H9 (cell line): ENCODE data around the gene RITA1. TPM values are rescaled to one million over a fixed set of nuclear protein-coding genes. Genes with fewer than 3 reads are reported as not detected.
A peak's percentile ranks its signal among the peaks of the same experiment; 100 is the strongest.

Experiments
- DNase-seq: peaks from one replicate; pipeline ENCODE4 v3.0.0-alpha.2; 2017
- H2AFZ ChIP-seq: one replicate; pipeline ENCODE4 v1.6.1; 2013; ENCODE audit warnings: mild to moderate bottlenecking, low read length, control low read depth, moderate library complexity
- H2AK5ac ChIP-seq: 2 replicates; pipeline ENCODE4 v1.6.1; 2013; ENCODE audit warnings: low read length, control low read depth, mixed read lengths; ENCODE audit not compliant: insufficient read length
- H2BK120ac ChIP-seq: one replicate; pipeline ENCODE4 v1.6.1; 2013; ENCODE audit warnings: low read depth, mild to moderate bottlenecking, low read length, control low read depth, inconsistent platforms; ENCODE audit not compliant: poor library complexity, severe bottlenecking
- H2BK12ac ChIP-seq: 2 replicates; pipeline ENCODE4 v1.6.1; 2013; ENCODE audit warnings: low read length, control low read depth, mixed read lengths, low read depth; ENCODE audit not compliant: insufficient read length
- H2BK15ac ChIP-seq: 2 replicates; pipeline ENCODE4 v1.6.1; 2013; ENCODE audit warnings: low read depth, low read length, control low read depth
- H2BK20ac ChIP-seq: one replicate; pipeline ENCODE4 v1.6.1; 2013; ENCODE audit warnings: low read depth, mild to moderate bottlenecking, low read length, control low read depth, inconsistent platforms; ENCODE audit not compliant: poor library complexity, severe bottlenecking
- H2BK5ac ChIP-seq: 2 replicates; pipeline ENCODE4 v1.6.1; 2013; ENCODE audit warnings: low read length, control low read depth, mixed read lengths; ENCODE audit not compliant: insufficient read length
- H3K14ac ChIP-seq: 2 replicates; pipeline ENCODE4 v1.6.1; 2013; ENCODE audit warnings: low read length, control low read depth; ENCODE audit not compliant: insufficient read depth
- H3K18ac ChIP-seq: 2 replicates; pipeline ENCODE4 v1.6.1; 2013; ENCODE audit warnings: low read depth, mild to moderate bottlenecking, mixed read lengths, low read length, control low read depth; ENCODE audit not compliant: insufficient read length
- H3K23ac ChIP-seq: 2 replicates; pipeline ENCODE4 v1.6.1; 2013; ENCODE audit warnings: low read length, control low read depth, mixed read lengths, low read depth; ENCODE audit not compliant: insufficient read length
- H3K23me2 ChIP-seq: 2 replicates; pipeline ENCODE4 v1.6.1; 2013; ENCODE audit warnings: low read depth, mild to moderate bottlenecking, mixed read lengths, low read length, control low read depth; ENCODE audit not compliant: insufficient read length, poor library complexity, severe bottlenecking
- H3K27ac ChIP-seq: 2 replicates; pipeline ENCODE4 v1.5.1; 2013; ENCODE audit warnings: low read length, control low read depth, mixed read lengths, low read depth; ENCODE audit not compliant: insufficient read length
- H3K27me3 ChIP-seq: 2 replicates; pipeline ENCODE4 v1.6.1; 2013; ENCODE audit warnings: low read length, control low read depth, inconsistent platforms; ENCODE audit not compliant: insufficient read depth
- H3K4ac ChIP-seq: 2 replicates; pipeline ENCODE4 v1.6.1; 2013; ENCODE audit warnings: low read depth, mild to moderate bottlenecking, control low read depth, inconsistent platforms, low read length, moderate library complexity
- H3K4me1 ChIP-seq: 2 replicates; pipeline ENCODE4 v1.6.1; 2013; ENCODE audit warnings: low read length, control low read depth, inconsistent platforms; ENCODE audit not compliant: insufficient read depth
- H3K4me2 ChIP-seq: 2 replicates; pipeline ENCODE4 v1.6.1; 2013; ENCODE audit warnings: low read length, control low read depth, mixed read lengths; ENCODE audit not compliant: insufficient read length, insufficient read depth
- H3K56ac ChIP-seq: 2 replicates; pipeline ENCODE4 v1.6.1; 2013; ENCODE audit warnings: low read depth, mild to moderate bottlenecking, mixed read lengths, low read length, control low read depth; ENCODE audit not compliant: insufficient read length
- H3K79me1 ChIP-seq: 2 replicates; pipeline ENCODE4 v1.6.1; 2013; ENCODE audit warnings: low read depth, mild to moderate bottlenecking, moderate library complexity, low read length, control low read depth, inconsistent platforms; ENCODE audit not compliant: insufficient read depth, poor library complexity, severe bottlenecking
- H3K79me2 ChIP-seq: 2 replicates; pipeline ENCODE4 v1.6.1; 2013; ENCODE audit warnings: low read length, control low read depth, inconsistent platforms; ENCODE audit not compliant: insufficient read depth
- H3K9ac ChIP-seq: 2 replicates; pipeline ENCODE4 v1.6.1; 2013; ENCODE audit warnings: low read length, control low read depth, mixed read lengths; ENCODE audit not compliant: insufficient read length; ENCODE audit errors: extremely low read depth
- H3K9me3 ChIP-seq: one replicate; pipeline ENCODE4 v1.6.1; 2013; ENCODE audit warnings: low read depth, low read length, inconsistent platforms; ENCODE audit not compliant: control insufficient read depth
- H3T11ph ChIP-seq: one replicate; pipeline ENCODE4 v1.6.1; 2013; ENCODE audit warnings: mild to moderate bottlenecking, low read length, control low read depth, inconsistent platforms
- H4K20me1 ChIP-seq: one replicate; pipeline ENCODE4 v1.6.1; 2013; ENCODE audit not compliant: control insufficient read depth, insufficient read length, insufficient read depth
- H4K5ac ChIP-seq: 2 replicates; pipeline ENCODE4 v1.6.1; 2013; ENCODE audit warnings: low read depth, mild to moderate bottlenecking, mixed read lengths, low read length, control low read depth; ENCODE audit not compliant: insufficient read length
- H4K8ac ChIP-seq: replicated peaks from 2 replicates; pipeline ENCODE4 v1.6.1; 2013; ENCODE audit warnings: low read length, control low read depth, mixed read lengths, low read depth; ENCODE audit not compliant: insufficient read length
- H4K91ac ChIP-seq: 2 replicates; pipeline ENCODE4 v1.6.1; 2013; ENCODE audit warnings: low read depth, mild to moderate bottlenecking, moderate library complexity, mixed read lengths, low read length, control low read depth; ENCODE audit not compliant: insufficient read length
- H3K27ac Mint-ChIP-seq, 3 experiments: 2 replicates in 2 of 3; 3 replicates in 1 of 3; pipeline ENCODE4 v1.8.0; 2020 to 2021; ENCODE audit warnings: mixed read lengths in 3 of 3, mild to moderate bottlenecking in 1 of 3, moderate library complexity in 1 of 3
- H3K27me3 Mint-ChIP-seq: 2 replicates; pipeline ENCODE4 v1.8.0; 2021; ENCODE audit warnings: low read depth, mild to moderate bottlenecking, moderate library complexity, mixed read lengths
- H3K36me3 Mint-ChIP-seq, 3 experiments: 2 replicates in 2 of 3; 3 replicates in 1 of 3; pipeline ENCODE4 v1.8.0; 2020 to 2021; ENCODE audit warnings: low read depth in 3 of 3, mixed read lengths in 3 of 3; ENCODE audit not compliant: insufficient read depth in 1 of 3
- H3K4me1 Mint-ChIP-seq, 2 experiments: 2 replicates each; pipeline ENCODE4 v1.8.0; 2020; ENCODE audit warnings: mixed read lengths in 2 of 2
- H3K4me3 Mint-ChIP-seq, 2 experiments: 2 replicates in 1 of 2; 3 replicates in 1 of 2; pipeline ENCODE4 v1.8.0; 2020 to 2021; ENCODE audit warnings: mild to moderate bottlenecking in 2 of 2, mixed read lengths in 2 of 2, moderate library complexity in 1 of 2
- H3K9me3 Mint-ChIP-seq, 2 experiments: 2 replicates in 1 of 2; 3 replicates in 1 of 2; pipeline ENCODE4 v1.8.0; 2020; ENCODE audit warnings: mild to moderate bottlenecking in 2 of 2, mixed read lengths in 2 of 2, moderate library complexity in 1 of 2
- WGBS: extraction: QIAGEN DNeasy Blood & Tissue Kit; methylation state at CpG from one replicate; pipeline ENCODE4 v1.1.7; 2013; ENCODE audit warnings: missing lambda C conversion rate, low lambda C conversion rate, mixed read lengths; ENCODE audit not compliant: insufficient read length; ENCODE audit errors: extremely low coverage; 5-methylcytosine and 5-hydroxymethylcytosine counted together
- total RNA-seq: library from RNA; stranded (reverse); gene quantifications from 2 replicates; pipeline ENCODE4 v1.2.1, GENCODE V29; 2021
- TF ChIP-seq, protein P1 (sequence below): fragments of 200-600 bp; sonication (generic); conservative IDR thresholded peaks from 3 replicates; pipeline ENCODE4 v1.8.0; 2021; ENCODE audit warnings: antibody characterized with exemption, mild to moderate bottlenecking

The RITA1 gene
- total RNA-seq, 1 experiment from 2014 or later: 26.1 TPM

- Histone ChIP-seq H2AFZ (no peak overlapping the region), H3K79me1 (no peaks in the 10 kb centered on the region), H2BK20ac (no peak overlapping the region), H3K27me3 (no peaks in the 10 kb centered on the region), H2BK15ac (no peak overlapping the region), H3K79me2 (no peaks in the 10 kb centered on the region), H4K91ac (no peak overlapping the region), H2BK12ac (no peak overlapping the region), H3K23me2 (peaks cover 12% of the 10 kb centered on the region), H3K4me2 (no peak overlapping the region), H3K4me1 (no peaks in the 10 kb centered on the region), H3K4ac (no peak overlapping the region), H4K5ac (no peak overlapping the region), H3T11ph (no peak overlapping the region), H3K9me3 (no peaks in the 10 kb centered on the region), H3K56ac (no peak overlapping the region), H3K14ac (no peak overlapping the region), H4K8ac (no peak overlapping the region), H3K23ac (no peak overlapping the region), H3K27ac (no peak overlapping the region), H3K18ac (no peak overlapping the region), H2BK5ac (no peak overlapping the region), H3K9ac (no peak overlapping the region), H2AK5ac (no peak overlapping the region), H4K20me1 (no peaks in the 10 kb centered on the region), H2BK120ac (no peak overlapping the region)
- Mint-ChIP-seq H3K4me3 (peak overlapping the region in 1 of 2 experiments; percentile 35; a peak in 1 of 5 replicates), H3K36me3 (no peaks in the 10 kb centered on the region), H3K9me3 (no peaks in the 10 kb centered on the region; a peak in 1 of 5 replicates), H3K27me3 (peaks cover 36% of the 10 kb centered on the region), H3K4me1 (peaks cover 8 to 16% of the 10 kb centered on the region in 2 experiments), H3K27ac (no peak overlapping the region)
- no CpG with 5 or more reads among the region's 6 CpGs for WGBS
- TF ChIP-seq, protein P1, sequence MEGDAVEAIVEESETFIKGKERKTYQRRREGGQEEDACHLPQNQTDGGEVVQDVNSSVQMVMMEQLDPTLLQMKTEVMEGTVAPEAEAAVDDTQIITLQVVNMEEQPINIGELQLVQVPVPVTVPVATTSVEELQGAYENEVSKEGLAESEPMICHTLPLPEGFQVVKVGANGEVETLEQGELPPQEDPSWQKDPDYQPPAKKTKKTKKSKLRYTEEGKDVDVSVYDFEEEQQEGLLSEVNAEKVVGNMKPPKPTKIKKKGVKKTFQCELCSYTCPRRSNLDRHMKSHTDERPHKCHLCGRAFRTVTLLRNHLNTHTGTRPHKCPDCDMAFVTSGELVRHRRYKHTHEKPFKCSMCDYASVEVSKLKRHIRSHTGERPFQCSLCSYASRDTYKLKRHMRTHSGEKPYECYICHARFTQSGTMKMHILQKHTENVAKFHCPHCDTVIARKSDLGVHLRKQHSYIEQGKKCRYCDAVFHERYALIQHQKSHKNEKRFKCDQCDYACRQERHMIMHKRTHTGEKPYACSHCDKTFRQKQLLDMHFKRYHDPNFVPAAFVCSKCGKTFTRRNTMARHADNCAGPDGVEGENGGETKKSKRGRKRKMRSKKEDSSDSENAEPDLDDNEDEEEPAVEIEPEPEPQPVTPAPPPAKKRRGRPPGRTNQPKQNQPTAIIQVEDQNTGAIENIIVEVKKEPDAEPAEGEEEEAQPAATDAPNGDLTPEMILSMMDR: no peak
- DNase-seq: no peak
Measured at GRCh38 chr12:113136990-113137511, 48.5 kb upstream of the RITA1 start.
